Smooth muscle cell (in vitro differentiated cells): Measurements from ENCODE around the gene ITGA11. TPM values are rescaled to one million over a fixed set of nuclear protein-coding genes. Genes with fewer than 3 reads are reported as not detected.

ENCODE experiments used
- DNase-seq: peaks from one replicate; lab custom pipeline; 2025; ENCODE audit not compliant: unreplicated experiment; lab: John Stamatoyannopoulos, UW
- H2AFZ ChIP-seq: fragments of 200-600 bp; sonication (generic); 2 replicates; pipeline ENCODE4 v1.6.0; 2016; ENCODE audit warnings: antibody characterized with exemption, low read depth, mild to moderate bottlenecking
- H3F3A ChIP-seq: fragments of 200-600 bp; sonication (generic); 2 replicates; pipeline ENCODE4 v1.6.0; 2017; ENCODE audit warnings: antibody characterized with exemption, low read depth
- H3K27ac ChIP-seq: fragments of 200-600 bp; sonication (generic); 2 replicates; pipeline ENCODE4 v1.5.1; 2016; ENCODE audit warnings: low read depth, mild to moderate bottlenecking
- H3K27me3 ChIP-seq: fragments of 200-600 bp; sonication (generic); 2 replicates; pipeline ENCODE4 v1.6.1; 2016; ENCODE audit warnings: low read depth, mild to moderate bottlenecking
- H3K36me3 ChIP-seq: fragments of 200-600 bp; sonication (generic); 2 replicates; pipeline ENCODE4 v1.5.1; 2016; ENCODE audit warnings: low read depth
- H3K4me1 ChIP-seq: fragments of 200-600 bp; sonication (generic); 2 replicates; pipeline ENCODE4 v1.5.1; 2016; ENCODE audit warnings: low read depth
- H3K4me2 ChIP-seq: fragments of 200-600 bp; sonication (generic); 2 replicates; pipeline ENCODE4 v1.6.0; 2016; ENCODE audit warnings: mild to moderate bottlenecking
- H3K4me3 ChIP-seq: fragments of 200-600 bp; sonication (generic); 2 replicates; pipeline ENCODE4 v1.5.1; 2016; ENCODE audit warnings: mild to moderate bottlenecking
- H3K79me2 ChIP-seq: fragments of 200-600 bp; sonication (generic); 2 replicates; pipeline ENCODE4 v1.6.0; 2016; ENCODE audit warnings: low read depth, mild to moderate bottlenecking
- H3K9ac ChIP-seq: fragments of 200-600 bp; sonication (generic); 2 replicates; pipeline ENCODE4 v1.6.0; 2016; ENCODE audit warnings: low read depth
- H3K9me3 ChIP-seq: fragments of 200-600 bp; sonication (generic); replicated peaks from 2 replicates; pipeline ENCODE4 v1.5.1; 2016; ENCODE audit warnings: low read depth
- H4K20me1 ChIP-seq: fragments of 200-600 bp; sonication (generic); 2 replicates; pipeline ENCODE4 v1.6.0; 2016; ENCODE audit warnings: low read depth
- CTCF ChIP-seq: fragments of 200-600 bp; sonication (generic); IDR thresholded peaks from 2 replicates; pipeline ENCODE4 v1.5.1; 2017; ENCODE audit warnings: borderline replicate concordance, mild to moderate bottlenecking, antibody characterized with exemption; ENCODE audit not compliant: insufficient read depth, poor library complexity, severe bottlenecking
- WGBS: methylation state at CpG from one replicate; pipeline ENCODE4 v1.1.7; 2016; ENCODE audit warnings: low lambda C conversion rate; 5-methylcytosine and 5-hydroxymethylcytosine counted together
- polyA plus RNA-seq: library from polyadenylated mRNA; unstranded; fragments of >200 nt; fragmentation: Nextera tagmentation; extraction: Ambion mirVana; gene quantifications from 2 replicates; pipeline ENCODE4 v1.2.1, GENCODE V29; 2016
- total RNA-seq: library from RNA; depleted of rRNA; stranded (reverse); fragments of >200 nt; gene quantifications from 2 replicates; pipeline ENCODE4 v1.2.3, GENCODE V29; 2014

ITGA11 gene
- total and polyA plus RNA-seq, 2 experiments from 2014 or later: 87.8 to 133 TPM

- H4K20me1 ChIP-seq: peaks cover 100% of the 10 kb centered on the region
- peak overlapping the region; percentile 25 for H3K27ac ChIP-seq
- no peak overlapping the region for H2AFZ ChIP-seq
- WGBS: 89% methylated on average over 7 of the region's 7 CpGs
- H3K4me2 ChIP-seq: no peak overlapping the region
- H3K36me3 ChIP-seq: no peaks in the 10 kb centered on the region
- peaks cover 100% of the 10 kb centered on the region for H3K79me2 ChIP-seq
- no peaks in the 10 kb centered on the region for H3K27me3 ChIP-seq
- no peak overlapping the region for H3K4me3 ChIP-seq
- H3K9me3 ChIP-seq: no peaks in the 10 kb centered on the region
- no peak overlapping the region for H3K9ac ChIP-seq
- DNase-seq: no peak
- H3F3A ChIP-seq: no peaks in the 10 kb centered on the region
- no peak for TF ChIP-seq CTCF
- peaks cover 27% of the 10 kb centered on the region for H3K4me1 ChIP-seq
Measured at GRCh38 chr15:68284616-68285258, 147.2 kb downstream of the ITGA11 start.

- WGBS: 99% methylated on average over 2 of the region's 2 CpGs
- DNase-seq: no peak
- no peaks in the 10 kb centered on the region for H3K27me3 ChIP-seq
- peaks cover 36% of the 10 kb centered on the region for H3K4me1 ChIP-seq
- TF ChIP-seq CTCF: no peak
- H2AFZ ChIP-seq: no peak overlapping the region
- H4K20me1 ChIP-seq: peaks cover 100% of the 10 kb centered on the region
- no peaks in the 10 kb centered on the region for H3F3A ChIP-seq
- H3K27ac ChIP-seq: peak overlapping the region; percentile 82
- H3K4me2 ChIP-seq: no peak overlapping the region
- peaks cover 100% of the 10 kb centered on the region for H3K79me2 ChIP-seq
- H3K9me3 ChIP-seq: no peaks in the 10 kb centered on the region
- H3K9ac ChIP-seq: no peak overlapping the region
- H3K36me3 ChIP-seq: no peaks in the 10 kb centered on the region
- H3K4me3 ChIP-seq: no peak overlapping the region
Measured at GRCh38 chr15:68283401-68283800, 148.6 kb downstream of the ITGA11 start.

GRCh38 chr15:68281008-68281407, 151.0 kb downstream of the ITGA11 start:
- TF ChIP-seq CTCF: no peak
- Histone ChIP-seq H3F3A (peaks cover 10% of the 10 kb centered on the region), H3K27ac (peak overlapping the region; percentile 82), H3K79me2 (peaks cover 79% of the 10 kb centered on the region), H3K4me2 (peak overlapping the region; percentile 98), H3K4me3 (peak overlapping the region; percentile 82), H2AFZ (no peak overlapping the region), H3K9ac (no peak overlapping the region), H4K20me1 (peaks cover 77% of the 10 kb centered on the region), H3K4me1 (peaks cover 43% of the 10 kb centered on the region), H3K36me3 (no peaks in the 10 kb centered on the region), H3K9me3 (no peaks in the 10 kb centered on the region), H3K27me3 (no peaks in the 10 kb centered on the region)
- 17% methylated on average over 1 of the region's 1 CpG for WGBS
- no peak for DNase-seq
